Frontal cortex (tissue), 4 donors: Measurements from ENCODE around the gene PCDHGB1. TPM values are rescaled to one million over a fixed set of nuclear protein-coding genes. Genes with fewer than 3 reads are reported as not detected.
"Not testable (repeated sequence)": the region's sequence is repeated elsewhere in the genome, so short reads cannot be mapped to it uniquely, and the experiment has no call there.

Experiments used
- DNase-seq, 2 donors: peaks; one replicate each; pipeline ENCODE4 v3.0.0; 2012; ENCODE audit warnings: low spot score in 2 of 2
- FAIRE-seq: peaks from 2 replicates; lab custom pipeline; 2012; peaks lifted over from hg19 to GRCh38; lab: Jason Lieb, UNC
- total RNA-seq: library from RNA; depleted of rRNA; stranded (reverse); fragments of >200 nt; gene quantifications from one replicate; pipeline ENCODE4 v1.2.3, GENCODE V29; 2014
- donor health status: control.
- donor health status: control.
- donor health status: control.

The PCDHGB1 gene
- total RNA-seq, 1 donor from 2014 or later = 6.1 TPM

GRCh38 chr5:141343953-141344463 lies 5.9 kb upstream of the PCDHGB1 start:
- no peak for DNase-seq
- FAIRE-seq = no peak

- FAIRE-seq (no peak), DNase-seq (no peak)
Observed at GRCh38 chr5:141345327-141345726, 4.6 kb upstream of the PCDHGB1 start.

- not testable (repeated sequence) for FAIRE-seq, DNase-seq
Observed at GRCh38 chr5:141346017-141346416, 3.9 kb upstream of the PCDHGB1 start.

GRCh38 chr5:141351591-141351990 lies 1.7 kb downstream of the PCDHGB1 start:
- no peak for FAIRE-seq
- no peak for DNase-seq

- DNase-seq (no peak), FAIRE-seq (no peak)
Observed at GRCh38 chr5:141354900-141355469, 5.1 kb downstream of the PCDHGB1 start, which contains the start of gene PCDHGA4. Gene PCDHGA4, plus strand, starts transcription at chr5:141355021. Its CDS starts 87 bp downstream, at chr5:141355108.

- DNase-seq (no peak), FAIRE-seq (no peak)
Observed at GRCh38 chr5:141355641-141356040, 5.7 kb downstream of the PCDHGB1 start.

- DNase-seq = no peak
- FAIRE-seq = no peak
Observed at GRCh38 chr5:141356133-141356532, 6.2 kb downstream of the PCDHGB1 start.

- FAIRE-seq = no peak
- no peak for DNase-seq
Observed at GRCh38 chr5:141356950-141357349, 7.1 kb downstream of the PCDHGB1 start.

GRCh38 chr5:141359790-141360426 lies 10.0 kb downstream of the PCDHGB1 start, which contains the start of gene PCDHGB2:
Gene PCDHGB2, plus strand, starts transcription at chr5:141359994. Its CDS starts 142 bp downstream, at chr5:141360136.
- DNase-seq (no peak), FAIRE-seq (no peak)

GRCh38 chr5:141360685-141361084 lies 10.8 kb downstream of the PCDHGB1 start:
- DNase-seq (no peak), FAIRE-seq (no peak)

- FAIRE-seq (no peak), DNase-seq (no peak)
Observed at GRCh38 chr5:141362719-141363118, 12.8 kb downstream of the PCDHGB1 start.

GRCh38 chr5:141363952-141364660 lies 14.2 kb downstream of the PCDHGB1 start, which contains the start of gene PCDHGA5:
Gene PCDHGA5, plus strand, starts transcription at chr5:141364162. Its CDS starts 169 bp downstream, at chr5:141364331.
- DNase-seq = no peak
- FAIRE-seq = no peak

- FAIRE-seq = no peak
- DNase-seq = no peak
Observed at GRCh38 chr5:141366016-141366896, 16.4 kb downstream of the PCDHGB1 start.

- no peak for DNase-seq
- no peak for FAIRE-seq
Observed at GRCh38 chr5:141369994-141370848, 20.3 kb downstream of the PCDHGB1 start, which contains the start of gene PCDHGB3. Gene PCDHGB3, plus strand, starts transcription at chr5:141370242. Its CDS starts 153 bp downstream, at chr5:141370395.

GRCh38 chr5:141371572-141372475 lies 21.9 kb downstream of the PCDHGB1 start:
- DNase-seq = no peak
- no peak for FAIRE-seq

GRCh38 chr5:141373673-141374317 lies 23.9 kb downstream of the PCDHGB1 start, which contains the start of gene PCDHGA6:
Gene PCDHGA6, plus strand, starts transcription at chr5:141373891. Its CDS starts 193 bp downstream, at chr5:141374084.
- no peak for DNase-seq
- FAIRE-seq = no peak

GRCh38 chr5:141374627-141375026 lies 24.7 kb downstream of the PCDHGB1 start:
- FAIRE-seq (no peak), DNase-seq (no peak)
